Measurements from ENCODE around the gene NUP155. TPM values are rescaled to one million over a fixed set of nuclear protein-coding genes. Genes with fewer than 3 reads are reported as not detected.
A peak's percentile ranks its signal among the peaks of the same experiment; 100 is the strongest.
"Not testable (repeated sequence)": the region's sequence is repeated elsewhere in the genome, so short reads cannot be mapped to it uniquely, and the experiment has no call there.

Gene NUP155
- polyA plus RNA-seq, 12 donors = 12.8 to 21.5 (median 19.6) TPM; not detected in 1

GRCh38 chr5:37296313-37296712 is 74.6 kb downstream of the NUP155 start:
- not testable (repeated sequence) for DNase-seq

GRCh38 chr5:37283214-37283820 is 87.6 kb downstream of the NUP155 start:
- no peak for DNase-seq

DNA sequence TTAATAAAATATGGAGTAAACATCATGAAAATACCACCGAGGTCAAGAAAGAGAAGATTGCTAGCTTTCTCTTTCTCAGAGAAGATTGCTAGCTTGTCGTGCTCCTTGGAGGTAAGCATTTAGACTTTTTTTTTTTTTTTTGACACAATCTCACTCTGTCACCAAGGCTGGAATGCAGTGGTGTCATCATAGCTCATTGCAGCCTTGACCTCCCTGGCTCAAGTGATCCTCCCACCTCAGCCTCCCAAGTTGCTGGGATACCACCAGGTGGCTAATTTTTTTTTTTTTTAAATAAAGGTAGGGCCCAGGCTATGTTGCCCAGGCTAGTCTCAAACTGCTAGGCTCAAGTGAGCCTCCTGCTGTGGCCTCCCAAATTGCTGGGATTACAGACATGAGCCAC is 95.4 kb downstream of the NUP155 start:
- no peak for DNase-seq

GRCh38 chr5:37272511-37272910 is 98.4 kb downstream of the NUP155 start:
- no peak for DNase-seq

GRCh38 chr5:37268100-37268499 is 102.8 kb downstream of the NUP155 start:
- DNase-seq = not testable (repeated sequence)

- DNase-seq = no peak
Observed at GRCh38 chr5:37255774-37256358, 115.0 kb downstream of the NUP155 start.

GRCh38 chr5:37254581-37254980 is 116.3 kb downstream of the NUP155 start:
- no peak for DNase-seq

- DNase-seq = no peak
Observed at GRCh38 chr5:37251665-37252064, 119.2 kb downstream of the NUP155 start.

DNA sequence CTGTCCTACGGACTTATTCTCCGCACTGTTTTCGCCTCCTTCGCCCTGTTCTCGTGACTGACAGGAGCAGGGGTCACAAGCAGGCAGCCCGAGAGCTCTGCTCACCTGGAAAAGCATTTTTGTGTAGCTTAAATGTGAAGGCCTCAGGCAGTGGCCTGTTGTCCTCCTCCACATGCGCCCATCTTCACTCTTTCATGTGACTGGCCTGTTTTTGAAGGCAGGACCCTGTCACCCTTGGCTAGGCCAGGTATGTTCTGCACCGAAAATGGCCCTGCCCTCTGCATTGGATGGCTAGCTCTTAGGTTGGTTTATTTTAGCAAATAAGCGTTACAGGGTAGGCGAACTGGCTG is 121.1 kb downstream of the NUP155 start:
- DNase-seq = no peak

GRCh38 chr5:37248970-37249814 is 121.7 kb downstream of the NUP155 start, which contains the start of gene CPLANE1:
CPLANE1 (minus strand) TSS chr5:37249376; CDS start chr5:37247698, 1,678 bp downstream.
- DNase-seq = peak; percentile 87

- DNase-seq = no peak
Observed at GRCh38 chr5:37248421-37248969, 122.4 kb downstream of the NUP155 start.

GRCh38 chr5:37247496-37247895 is 123.4 kb downstream of the NUP155 start:
- DNase-seq = no peak

DNA sequence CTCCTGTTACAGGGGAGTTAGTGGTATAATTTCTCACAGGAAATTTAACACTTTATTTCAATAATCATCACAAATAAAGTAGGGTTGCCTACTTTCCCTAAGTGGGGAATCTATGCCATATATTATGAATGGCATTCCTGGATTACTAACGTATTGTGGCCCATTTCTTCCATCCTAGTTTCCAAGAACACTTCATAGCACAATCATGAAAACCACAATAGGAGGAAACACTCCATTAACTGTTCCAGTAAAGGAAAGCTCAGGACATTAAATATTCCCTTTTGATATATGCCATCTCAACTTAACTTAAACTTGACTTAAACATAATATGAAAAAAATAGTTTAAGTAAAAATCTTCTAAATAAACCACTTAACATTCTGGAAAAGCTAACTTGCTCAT is 123.9 kb downstream of the NUP155 start:
- DNase-seq = no peak

Other genes starting within 250 kb of the NUP155 start
- gene CPLANE1, start 121.7 kb downstream of the NUP155 start, polyA plus RNA-seq (ENCODE audit: insufficient read length in 12 of 12) = 10 to 100 TPM in 11 of 12 donors, not detected in 1; 15.8 to 28.8 (median 19.4) TPM
- gene WDR70, start 8.2 kb upstream of the NUP155 start, polyA plus RNA-seq (ENCODE audit: insufficient read length in 12 of 12) = 10 to 100 TPM in 11 of 12 donors, not detected in 1; 19.9 to 41.3 (median 33.6) TPM